Measurements from ENCODE around the gene RNF31.

The RNF31 gene

GRCh38 chr14:24119691-24120090 is 27.6 kb upstream of the RNF31 start:
- Histone ChIP-seq H3K9me3 (ENCODE audit: insufficient read depth, low read depth, low read length) (no peaks in the 10 kb centered on the region), H3K36me3 (ENCODE audit: insufficient read depth, low read length) (peaks cover 50% of the 10 kb centered on the region), H2AFZ (ENCODE audit: low read length) (no peak overlapping the region), H3K9me2 (replicated peaks; ENCODE audit: low read depth, low read length) (no peaks in the 10 kb centered on the region), H3K27me3 (ENCODE audit: insufficient read depth, low read length, poor library complexity, severe bottlenecking) (no peaks in the 10 kb centered on the region), H3K4me2 (ENCODE audit: low read depth, low read length, poor library complexity, severe bottlenecking) (no peak overlapping the region), H4K20me1 (ENCODE audit: insufficient read depth, low read length, poor library complexity, severe bottlenecking) (peaks cover 11% of the 10 kb centered on the region), H3K9ac (ENCODE audit: low read depth, low read length, poor library complexity, severe bottlenecking) (no peak overlapping the region), H3K79me2 (ENCODE audit: insufficient read depth, low read length) (peaks cover 25% of the 10 kb centered on the region), H3K4me1 (ENCODE audit: insufficient read depth, low read length, poor library complexity, severe bottlenecking) (peaks cover 19% of the 10 kb centered on the region), H3F3A (ENCODE audit: low read depth) (no peaks in the 10 kb centered on the region), H3K4me3 (ENCODE audit: low read length, poor library complexity, severe bottlenecking) (no peak overlapping the region)
- TF ChIP-seq CTCF (conservative IDR thresholded peaks at IDR 0.05; ENCODE audit: low read length) (no peak), EZH2phosphoT487 (IDR thresholded peaks at IDR 0.05; ENCODE audit: borderline replicate concordance) (no peak)

GRCh38 chr14:24121210-24121609 is 26.1 kb upstream of the RNF31 start:
- Histone ChIP-seq H3F3A (ENCODE audit: low read depth) (no peaks in the 10 kb centered on the region), H4K20me1 (ENCODE audit: insufficient read depth, low read length, poor library complexity, severe bottlenecking) (peaks cover 4% of the 10 kb centered on the region), H2AFZ (ENCODE audit: low read length) (no peak overlapping the region), H3K36me3 (ENCODE audit: insufficient read depth, low read length) (peaks cover 50% of the 10 kb centered on the region), H3K27me3 (ENCODE audit: insufficient read depth, low read length, poor library complexity, severe bottlenecking) (no peaks in the 10 kb centered on the region), H3K4me2 (ENCODE audit: low read depth, low read length, poor library complexity, severe bottlenecking) (no peak overlapping the region), H3K9me2 (replicated peaks; ENCODE audit: low read depth, low read length) (no peaks in the 10 kb centered on the region), H3K4me3 (ENCODE audit: low read length, poor library complexity, severe bottlenecking) (no peak overlapping the region), H3K79me2 (ENCODE audit: insufficient read depth, low read length) (peaks cover 14% of the 10 kb centered on the region), H3K9me3 (ENCODE audit: insufficient read depth, low read depth, low read length) (no peaks in the 10 kb centered on the region), H3K4me1 (ENCODE audit: insufficient read depth, low read length, poor library complexity, severe bottlenecking) (peaks cover 9% of the 10 kb centered on the region), H3K9ac (ENCODE audit: low read depth, low read length, poor library complexity, severe bottlenecking) (no peak overlapping the region)
- TF ChIP-seq EZH2phosphoT487 (IDR thresholded peaks at IDR 0.05; ENCODE audit: borderline replicate concordance) (no peak), CTCF (conservative IDR thresholded peaks at IDR 0.05; ENCODE audit: low read length) (no peak)

- Histone ChIP-seq H3K9me2 (replicated peaks; ENCODE audit: low read depth, low read length) (no peaks in the 10 kb centered on the region), H4K20me1 (ENCODE audit: insufficient read depth, low read length, poor library complexity, severe bottlenecking) (peaks cover under 1% of the 10 kb centered on the region), H3F3A (ENCODE audit: low read depth) (no peaks in the 10 kb centered on the region), H3K4me1 (ENCODE audit: insufficient read depth, low read length, poor library complexity, severe bottlenecking) (no peaks in the 10 kb centered on the region), H3K9me3 (ENCODE audit: insufficient read depth, low read depth, low read length) (no peaks in the 10 kb centered on the region), H3K4me2 (ENCODE audit: low read depth, low read length, poor library complexity, severe bottlenecking) (no peak overlapping the region), H3K27me3 (ENCODE audit: insufficient read depth, low read length, poor library complexity, severe bottlenecking) (no peaks in the 10 kb centered on the region), H2AFZ (ENCODE audit: low read length) (no peak overlapping the region), H3K36me3 (ENCODE audit: insufficient read depth, low read length) (peaks cover 46% of the 10 kb centered on the region), H3K4me3 (ENCODE audit: low read length, poor library complexity, severe bottlenecking) (no peak overlapping the region), H3K9ac (ENCODE audit: low read depth, low read length, poor library complexity, severe bottlenecking) (no peak overlapping the region), H3K79me2 (ENCODE audit: insufficient read depth, low read length) (peaks cover 2% of the 10 kb centered on the region; the same call in 1 of the 2 replicates)
- no peak for TF ChIP-seq CTCF (conservative IDR thresholded peaks at IDR 0.05; ENCODE audit: low read length)
- TF ChIP-seq EZH2phosphoT487 (IDR thresholded peaks at IDR 0.05; ENCODE audit: borderline replicate concordance): no peak
These were observed 24.9 kb upstream of the RNF31 start for GRCh38 chr14:24122416-24122815.

All from Loucy (cell line).